DMS79 (cell line): Measurements from ENCODE around the gene GGCT.

Experiments
- DNase-seq: peaks from one replicate; lab custom pipeline; 2025; lab: John Stamatoyannopoulos, UW

The GGCT gene

DNA sequence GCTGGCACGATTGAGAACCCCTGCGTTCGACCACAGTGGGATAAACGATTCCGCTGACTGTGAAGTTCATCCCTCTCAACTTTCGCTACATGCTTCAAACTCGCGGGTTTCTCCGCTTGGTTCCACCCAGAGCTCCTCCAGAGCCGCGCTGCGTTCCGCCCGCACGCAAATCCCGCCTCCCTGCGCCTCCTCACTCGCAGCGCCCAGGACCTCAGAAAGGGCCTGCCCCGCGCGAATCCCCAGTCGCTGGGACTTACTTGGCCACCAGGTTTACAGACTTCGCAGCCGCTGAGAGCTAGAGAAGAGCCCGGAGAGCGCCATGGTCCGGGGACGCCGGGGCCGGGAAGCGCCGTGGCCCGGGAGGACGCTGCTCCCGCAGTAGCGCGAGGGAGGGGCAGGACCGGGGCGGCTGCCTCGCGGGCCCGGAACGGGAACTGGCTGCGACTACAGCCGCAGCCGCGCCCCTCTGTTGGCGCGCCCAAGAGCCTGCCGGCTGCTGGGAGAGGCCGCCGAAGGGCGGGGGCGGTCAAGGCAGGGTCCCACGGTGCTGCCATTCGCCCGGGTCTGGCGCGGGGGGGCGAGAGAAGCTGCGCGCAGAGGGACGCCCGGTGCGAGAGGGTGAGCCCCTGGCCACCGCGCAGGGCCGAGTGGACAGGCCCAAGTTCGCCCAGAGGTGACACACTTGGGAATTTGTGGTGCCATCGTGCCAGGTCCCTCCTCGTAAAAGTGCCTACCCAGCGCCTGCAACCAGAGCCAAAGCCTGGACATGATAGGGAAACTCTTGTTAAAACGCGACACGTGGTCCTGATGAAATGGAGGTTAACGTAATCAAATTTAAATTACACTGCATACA, 26.1 kb downstream of the GGCT start, which contains the start of gene NOD1:
Gene NOD1 (minus strand): TSS at position 436 of the 853 bp plus-strand sequence. CDS start 21,863 bp downstream, outside the sequence.
- DNase-seq: peak; percentile 31

DNA sequence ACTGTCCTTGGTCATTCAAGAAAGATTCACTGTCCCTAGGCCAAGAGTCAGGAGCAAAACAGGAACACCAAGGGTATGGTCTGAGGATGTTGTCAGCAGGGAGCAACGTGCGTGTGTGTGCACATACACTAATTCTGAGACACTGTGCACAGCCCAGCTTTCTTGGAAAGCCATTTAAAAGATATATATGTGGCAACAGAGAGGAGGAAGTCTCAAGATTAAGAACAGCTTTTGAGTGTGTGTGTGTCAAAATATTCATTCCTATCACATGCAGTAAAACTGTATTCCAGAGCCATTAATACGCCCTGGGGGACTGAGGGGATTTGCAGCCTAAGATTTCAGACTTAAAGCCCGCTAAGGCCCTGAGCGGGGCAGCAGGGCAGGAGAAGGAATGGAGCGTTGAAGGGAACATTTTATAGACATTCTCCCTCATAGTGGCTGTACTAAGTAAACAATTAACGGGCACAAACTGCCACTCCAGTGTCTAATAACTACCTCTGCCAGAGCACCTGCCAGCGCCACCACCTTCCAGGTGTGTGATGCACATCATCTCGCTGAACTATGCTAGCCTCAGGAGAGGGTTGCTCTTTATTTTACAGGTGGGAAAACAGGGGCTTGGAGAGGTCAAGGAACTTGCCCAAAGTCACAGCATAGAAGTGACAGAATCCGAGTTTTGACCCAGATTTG, 28.0 kb downstream of the GGCT start:
- peak; percentile 64 for DNase-seq

GRCh38 chr7:30475580-30475979, 29.0 kb downstream of the GGCT start:
- no peak for DNase-seq

DNA sequence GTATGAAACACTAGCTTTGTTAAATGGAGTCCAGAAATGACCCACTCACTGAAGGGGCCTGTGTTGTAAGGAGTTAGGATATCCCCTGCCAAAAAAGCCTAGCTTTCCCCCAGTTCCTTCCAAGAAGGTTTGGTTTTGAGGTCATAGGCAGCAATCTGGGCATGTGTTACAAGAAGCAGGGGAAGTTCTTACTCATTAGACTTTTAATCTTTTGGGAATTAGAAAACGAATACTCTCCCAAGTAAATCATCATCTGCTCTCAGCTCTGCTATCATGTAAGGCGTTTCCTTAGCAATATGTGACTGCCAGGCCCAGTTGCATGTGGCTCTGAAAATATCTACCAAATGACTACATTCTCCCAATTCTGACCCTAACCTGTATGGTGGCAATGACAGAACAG, 29.7 kb downstream of the GGCT start:
- no peak for DNase-seq

DNA sequence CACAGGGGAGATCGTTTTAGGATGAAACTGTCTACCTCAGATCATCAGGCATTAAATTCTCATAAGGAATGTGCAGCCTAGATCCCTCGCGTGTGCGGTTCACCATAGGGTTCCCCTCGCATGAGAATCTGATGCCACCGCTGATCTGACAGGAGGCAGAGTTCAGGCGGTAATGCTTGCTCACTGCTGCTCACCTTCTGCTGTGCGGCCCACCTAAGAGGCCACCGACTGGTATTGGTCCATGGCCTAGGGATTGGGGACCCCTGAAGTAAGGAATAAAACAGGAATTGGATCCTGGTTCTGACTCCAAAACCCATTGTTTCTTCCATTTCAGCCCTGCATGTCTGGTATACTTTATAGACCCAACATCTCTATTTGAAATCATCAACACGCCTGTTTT, 30.1 kb downstream of the GGCT start:
- no peak for DNase-seq

DNA sequence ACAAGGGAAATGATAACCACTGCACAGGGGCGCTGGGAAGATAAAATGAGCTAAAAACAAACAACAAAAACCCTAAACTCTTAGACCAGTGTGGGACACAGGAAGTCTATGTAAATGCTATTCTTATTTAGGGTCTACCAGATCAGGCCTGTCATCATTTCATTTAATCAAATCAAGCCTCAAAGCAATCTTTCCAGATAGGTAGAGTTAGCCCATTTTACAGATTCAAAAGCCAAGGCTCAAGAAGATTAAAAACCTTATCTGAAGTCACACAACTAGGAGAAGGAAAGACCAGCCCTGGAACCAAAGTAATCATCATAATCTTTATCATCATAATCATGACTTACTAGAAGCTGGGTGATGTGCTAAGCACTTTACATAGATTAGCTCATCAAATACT, 30.7 kb downstream of the GGCT start:
- no peak for DNase-seq

- no peak for DNase-seq
Measured at GRCh38 chr7:30472784-30473775, 31.5 kb downstream of the GGCT start.

DNA sequence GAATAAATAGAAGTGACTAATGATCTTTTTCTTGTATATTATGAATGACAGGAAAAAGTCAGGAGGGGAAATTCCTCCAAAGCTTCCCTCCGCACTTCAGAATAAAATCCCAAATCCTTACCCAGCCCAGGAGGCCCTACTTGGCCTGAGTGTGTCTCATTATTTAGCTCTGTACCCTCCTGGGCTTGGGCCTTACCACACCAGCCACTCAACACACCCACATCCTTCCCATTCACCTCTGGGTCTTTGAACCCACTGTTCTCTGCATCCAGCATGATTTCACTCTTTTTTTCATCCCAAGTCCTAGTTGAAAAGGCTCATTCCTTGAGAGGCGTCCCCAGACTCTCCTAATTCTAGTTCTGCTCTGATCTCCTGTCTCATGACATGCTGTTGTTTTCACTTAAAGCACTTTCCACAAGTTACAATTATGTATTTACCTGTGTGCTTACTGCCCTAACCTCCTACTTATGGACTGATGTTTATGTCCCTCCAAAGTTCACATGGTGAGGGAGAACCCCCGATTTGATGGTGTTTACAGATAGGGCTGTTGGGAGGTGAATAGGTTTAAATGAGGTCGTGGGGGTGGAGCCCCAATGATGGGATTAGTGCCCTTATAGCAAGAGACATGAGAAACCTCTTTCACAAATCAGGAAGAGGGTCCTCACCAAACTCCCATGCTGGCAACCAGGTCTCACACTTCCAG, 32.4 kb downstream of the GGCT start:
- DNase-seq: no peak

DNA sequence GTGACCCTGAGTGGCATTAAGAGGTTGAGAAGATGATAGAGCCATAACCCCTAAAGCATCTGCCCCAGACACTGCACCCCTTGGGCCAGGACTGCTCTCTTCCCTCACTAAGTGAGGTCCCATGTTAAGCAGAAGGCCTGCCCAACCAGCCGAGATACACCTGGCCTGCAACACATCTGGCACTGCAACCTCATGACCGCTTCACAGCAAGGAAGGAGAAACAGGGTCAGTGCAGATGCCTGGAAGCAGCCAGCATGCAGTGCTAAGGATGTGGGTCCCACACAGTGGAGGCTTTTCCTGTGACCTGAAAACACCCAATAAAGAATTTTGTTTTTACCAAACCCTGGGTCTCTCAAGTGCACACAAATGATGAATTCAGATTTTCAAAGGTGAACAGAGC, 33.4 kb downstream of the GGCT start:
- DNase-seq: no peak

- DNase-seq: peak; percentile 99
Measured at GRCh38 chr7:30470771-30471170, 33.9 kb downstream of the GGCT start.

GRCh38 chr7:30470163-30470770, 34.4 kb downstream of the GGCT start:
- DNase-seq: peak; percentile 76

- no peak for DNase-seq
Measured at GRCh38 chr7:30469303-30469702, 35.3 kb downstream of the GGCT start.

DNA sequence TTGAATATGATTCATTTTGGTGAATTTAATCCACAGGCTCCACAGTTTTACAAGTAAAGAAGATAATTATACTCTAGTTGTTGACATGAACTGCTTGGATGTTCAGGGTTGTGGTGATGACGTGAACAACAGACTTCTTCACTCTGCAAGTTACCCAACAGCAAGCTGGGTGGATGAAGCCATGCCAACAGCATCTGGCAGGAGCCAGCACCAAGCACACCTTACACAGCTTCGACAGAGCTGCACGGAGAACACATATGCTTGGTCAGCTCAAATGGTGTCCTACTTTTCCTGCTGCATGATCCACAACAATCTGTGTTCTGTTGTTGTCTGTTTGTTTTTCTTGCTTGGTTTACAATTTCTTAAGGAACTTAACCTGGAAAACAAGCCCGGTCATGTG, 35.8 kb downstream of the GGCT start:
- no peak for DNase-seq

GRCh38 chr7:30468041-30468440, 36.6 kb downstream of the GGCT start:
- DNase-seq: no peak

DNA sequence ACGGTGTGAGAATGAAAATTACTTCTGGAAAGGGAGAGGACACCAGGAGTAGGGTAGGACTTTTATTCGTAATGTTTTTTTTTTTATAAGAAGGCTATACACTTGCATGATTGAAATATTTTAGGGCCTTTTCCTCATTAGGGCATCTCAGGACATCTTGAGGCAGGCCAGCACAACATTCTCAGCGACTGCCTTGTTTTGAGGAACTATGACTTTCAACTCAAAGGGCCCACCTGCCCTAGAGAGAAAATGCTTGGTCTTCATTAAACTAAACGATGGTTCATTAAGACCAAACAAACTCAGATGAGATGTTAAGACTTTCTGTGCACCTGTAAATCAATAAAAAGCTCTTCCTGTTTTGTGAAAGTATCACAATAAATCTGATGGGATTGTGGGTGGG, 37.4 kb downstream of the GGCT start:
- DNase-seq: no peak

GRCh38 chr7:30466266-30466665, 38.4 kb downstream of the GGCT start:
- DNase-seq: no peak

- no peak for DNase-seq
Measured at GRCh38 chr7:30465811-30466180, 38.8 kb downstream of the GGCT start.

- no peak for DNase-seq
Measured at GRCh38 chr7:30465046-30465810, 39.4 kb downstream of the GGCT start.

DNA sequence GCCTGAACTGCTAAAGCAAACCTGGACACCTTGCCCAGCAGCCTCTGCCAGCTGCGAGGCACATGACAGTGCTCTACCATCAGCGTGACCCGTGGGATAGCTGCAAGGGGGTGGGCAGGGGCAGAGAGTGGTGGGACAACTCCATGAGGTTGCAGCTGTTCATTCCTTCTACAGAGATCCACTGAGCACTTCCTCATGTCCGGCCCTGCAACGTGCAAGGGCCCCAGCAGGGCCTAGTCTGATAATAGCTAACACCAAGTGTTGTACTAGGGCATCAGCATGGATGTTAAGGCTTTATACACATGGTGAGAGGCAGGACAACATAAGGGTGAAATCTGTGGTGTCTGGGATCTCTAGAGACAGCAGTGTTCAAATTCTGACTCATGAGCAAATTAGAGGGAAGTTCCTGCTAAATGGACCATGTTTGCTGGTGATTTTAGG, 40.4 kb downstream of the GGCT start:
- DNase-seq: no peak

GRCh38 chr7:30463405-30464145, 41.1 kb downstream of the GGCT start:
- DNase-seq: no peak
